MM.1S (cell line): Measurements from ENCODE around the gene RARB.

Source experiments
- DNase-seq: peaks from one replicate; pipeline ENCODE4 v3.0.0-alpha.2; 2015
- H2AFZ ChIP-seq: fragments of 300-600 bp; sonication (generic); 2 replicates; pipeline ENCODE4 v1.6.0; 2016; ENCODE audit warnings: antibody characterized with exemption, low read length
- H3F3A ChIP-seq: fragments of 300-600 bp; sonication (generic); 2 replicates; pipeline ENCODE4 v1.6.1; 2016; ENCODE audit warnings: mild to moderate bottlenecking, antibody characterized with exemption, low read length, moderate library complexity, mixed read lengths; ENCODE audit not compliant: insufficient read depth
- H3K27ac ChIP-seq: fragments of 300-600 bp; sonication (generic); 2 replicates; pipeline ENCODE4 v1.5.1; 2016; ENCODE audit warnings: mild to moderate bottlenecking, low read length
- H3K27me3 ChIP-seq: fragments of 300-600 bp; sonication (generic); replicated peaks from 2 replicates; pipeline ENCODE4 v1.6.0; 2016; ENCODE audit warnings: low read length; ENCODE audit not compliant: insufficient read depth
- H3K36me3 ChIP-seq: fragments of 300-600 bp; sonication (generic); replicated peaks from 2 replicates; pipeline ENCODE4 v1.6.1; 2016; ENCODE audit warnings: mild to moderate bottlenecking, low read length, mixed read lengths; ENCODE audit not compliant: insufficient read depth
- H3K4me1 ChIP-seq: fragments of 300-600 bp; sonication (generic); 2 replicates; pipeline ENCODE4 v1.6.1; 2016; ENCODE audit warnings: low read length, mixed read lengths
- H3K4me2 ChIP-seq: fragments of 300-600 bp; sonication (generic); 2 replicates; pipeline ENCODE4 v1.6.0; 2016; ENCODE audit warnings: low read depth, low read length
- H3K4me3 ChIP-seq: fragments of 300-600 bp; sonication (generic); 2 replicates; pipeline ENCODE4 v1.5.1; 2016; ENCODE audit warnings: low read length, mixed read lengths
- H3K79me2 ChIP-seq: fragments of 300-600 bp; sonication (generic); 2 replicates; pipeline ENCODE4 v1.6.1; 2016; ENCODE audit warnings: mixed run types, low read length, mixed read lengths
- H3K9ac ChIP-seq: fragments of 300-600 bp; sonication (generic); 2 replicates; pipeline ENCODE4 v1.6.1; 2016; ENCODE audit warnings: low read length, mixed read lengths
- H3K9me2 ChIP-seq: fragments of 300-600 bp; sonication (generic); replicated peaks from 2 replicates; pipeline ENCODE4 v1.6.1; 2016; ENCODE audit warnings: mild to moderate bottlenecking, low read length, mixed read lengths; ENCODE audit not compliant: insufficient read depth
- H3K9me3 ChIP-seq: fragments of 300-600 bp; sonication (generic); replicated peaks from 2 replicates; pipeline ENCODE4 v1.6.1; 2016; ENCODE audit warnings: mild to moderate bottlenecking, low read length, mixed read lengths; ENCODE audit not compliant: insufficient read depth
- H4K20me1 ChIP-seq: fragments of 300-600 bp; sonication (generic); 2 replicates; pipeline ENCODE4 v1.6.1; 2016; ENCODE audit warnings: mild to moderate bottlenecking, low read length, moderate library complexity, mixed read lengths; ENCODE audit not compliant: insufficient read depth
- CTCF ChIP-seq: fragments of 300-600 bp; sonication (generic); IDR thresholded peaks from 2 replicates; pipeline ENCODE4 v1.5.1; 2016; ENCODE audit warnings: antibody characterized with exemption, low read length, mixed read lengths
- EZH2 ChIP-seq: fragments of 300-600 bp; sonication (generic); optimal IDR thresholded peaks from 2 replicates; pipeline ENCODE3; 2017; ENCODE audit warnings: low read depth, mild to moderate bottlenecking, antibody characterized with exemption, low read length, mixed read lengths
- EZH2phosphoT487 ChIP-seq: fragments of 300-600 bp; sonication (generic); IDR thresholded peaks from 2 replicates; pipeline ENCODE4 v1.6.1; 2018; ENCODE audit warnings: antibody characterized with exemption, low read length

RARB gene

GRCh38 chr3:25430287-25430934 lies 2.3 kb downstream of the RARB start:
- Histone ChIP-seq H3K4me3 (no peak overlapping the region), H3K9ac (no peak overlapping the region), H3K79me2 (no peaks in the 10 kb centered on the region), H3K9me2 (no peaks in the 10 kb centered on the region), H3K4me2 (no peak overlapping the region), H4K20me1 (no peaks in the 10 kb centered on the region), H3K4me1 (no peaks in the 10 kb centered on the region), H3F3A (no peaks in the 10 kb centered on the region), H3K9me3 (no peaks in the 10 kb centered on the region), H3K36me3 (no peaks in the 10 kb centered on the region), H3K27ac (no peak overlapping the region), H2AFZ (no peak overlapping the region), H3K27me3 (no peaks in the 10 kb centered on the region)
- no peak for DNase-seq
- TF ChIP-seq EZH2 (no peak), CTCF (no peak), EZH2phosphoT487 (no peak)

GRCh38 chr3:25430935-25431770 lies 3.1 kb downstream of the RARB start:
- TF ChIP-seq EZH2 (no peak), CTCF (no peak), EZH2phosphoT487 (no peak)
- DNase-seq, result no peak
- H3K36me3 ChIP-seq, result no peaks in the 10 kb centered on the region
- H4K20me1 ChIP-seq, result no peaks in the 10 kb centered on the region
- no peaks in the 10 kb centered on the region for H3K4me1 ChIP-seq
- no peaks in the 10 kb centered on the region for H3K9me3 ChIP-seq
- H3K4me3 ChIP-seq, result no peak overlapping the region
- H3F3A ChIP-seq, result no peaks in the 10 kb centered on the region
- no peaks in the 10 kb centered on the region for H3K27me3 ChIP-seq
- no peak overlapping the region for H3K27ac ChIP-seq
- H2AFZ ChIP-seq, result no peak overlapping the region
- no peak overlapping the region for H3K9ac ChIP-seq
- no peaks in the 10 kb centered on the region for H3K79me2 ChIP-seq
- no peaks in the 10 kb centered on the region for H3K9me2 ChIP-seq
- no peak overlapping the region for H3K4me2 ChIP-seq

DNA sequence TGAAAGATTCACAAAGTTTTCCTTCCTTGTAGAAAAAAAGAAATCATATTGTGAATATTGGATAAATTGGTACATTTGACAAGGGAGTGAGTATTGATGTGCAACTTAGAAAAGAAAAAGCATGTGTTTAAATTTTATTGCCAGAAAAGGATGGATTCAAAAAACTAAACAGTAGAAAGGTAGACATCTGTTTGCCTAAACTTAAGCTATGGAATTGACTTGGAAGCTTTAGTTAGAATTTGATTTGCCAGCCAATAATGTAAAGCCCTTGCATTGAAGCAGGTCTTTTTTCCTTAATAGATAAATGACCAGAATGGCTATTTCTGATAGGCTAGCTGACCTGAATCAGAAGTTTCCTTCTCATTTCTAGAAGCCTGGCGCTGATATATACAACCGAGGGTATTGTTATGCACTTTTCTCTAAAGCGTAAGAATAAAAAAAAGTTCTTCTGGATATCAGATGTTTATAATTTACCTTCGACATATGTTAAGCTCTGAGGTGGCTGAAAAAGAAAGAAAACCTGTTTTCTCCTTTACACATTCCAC lies 4.2 kb downstream of the RARB start:
- no peak overlapping the region for H3K27ac ChIP-seq
- no peaks in the 10 kb centered on the region for H3K4me1 ChIP-seq
- no peaks in the 10 kb centered on the region for H3F3A ChIP-seq
- H3K4me2 ChIP-seq, result no peak overlapping the region
- H3K9me3 ChIP-seq, result no peaks in the 10 kb centered on the region
- H3K79me2 ChIP-seq, result no peaks in the 10 kb centered on the region
- no peak overlapping the region for H3K9ac ChIP-seq
- no peak overlapping the region for H3K4me3 ChIP-seq
- no peaks in the 10 kb centered on the region for H3K9me2 ChIP-seq
- no peaks in the 10 kb centered on the region for H3K27me3 ChIP-seq
- no peaks in the 10 kb centered on the region for H4K20me1 ChIP-seq
- no peak for TF ChIP-seq EZH2phosphoT487
- no peak for TF ChIP-seq EZH2
- no peak for TF ChIP-seq CTCF
- no peaks in the 10 kb centered on the region for H3K36me3 ChIP-seq
- H2AFZ ChIP-seq, result no peak overlapping the region
- DNase-seq, result no peak
